ENCODE results near the gene LRRC45. TPM values are rescaled to one million over a fixed set of nuclear protein-coding genes. Genes with fewer than 3 reads are reported as not detected.

LRRC45 gene
- total RNA-seq, 1 donor from 2014 or later = 8.2 TPM

GRCh38 chr17:82031303-82031884 lies 8.3 kb downstream of the LRRC45 start, which contains the start of gene RAC3:
Gene RAC3, plus strand, starts transcription at chr17:82031678. Its CDS starts 84 bp downstream, at chr17:82031762.
- H3K9me3 Mint-ChIP-seq (ENCODE audit: low read depth) = no peaks in the 10 kb centered on the region
- TF ChIP-seq CTCF (IDR thresholded peaks at IDR 0.05) = no peak
- H3K36me3 Mint-ChIP-seq (ENCODE audit: low read depth) = no peaks in the 10 kb centered on the region
- peaks cover 11% of the 10 kb centered on the region for H3K4me1 Mint-ChIP-seq (ENCODE audit: low read depth)
- peak within 1 kb of the TSS; percentile 76 for H3K4me3 Mint-ChIP-seq (ENCODE audit: unreplicated experiment)
- H3K27me3 Mint-ChIP-seq (ENCODE audit: low read depth) = no peaks in the 10 kb centered on the region
- H3K27ac Mint-ChIP-seq (ENCODE audit: unreplicated experiment) = peak within 1 kb of the TSS; percentile 57
- no peak for DNase-seq (ENCODE audit: low spot score)

DNA sequence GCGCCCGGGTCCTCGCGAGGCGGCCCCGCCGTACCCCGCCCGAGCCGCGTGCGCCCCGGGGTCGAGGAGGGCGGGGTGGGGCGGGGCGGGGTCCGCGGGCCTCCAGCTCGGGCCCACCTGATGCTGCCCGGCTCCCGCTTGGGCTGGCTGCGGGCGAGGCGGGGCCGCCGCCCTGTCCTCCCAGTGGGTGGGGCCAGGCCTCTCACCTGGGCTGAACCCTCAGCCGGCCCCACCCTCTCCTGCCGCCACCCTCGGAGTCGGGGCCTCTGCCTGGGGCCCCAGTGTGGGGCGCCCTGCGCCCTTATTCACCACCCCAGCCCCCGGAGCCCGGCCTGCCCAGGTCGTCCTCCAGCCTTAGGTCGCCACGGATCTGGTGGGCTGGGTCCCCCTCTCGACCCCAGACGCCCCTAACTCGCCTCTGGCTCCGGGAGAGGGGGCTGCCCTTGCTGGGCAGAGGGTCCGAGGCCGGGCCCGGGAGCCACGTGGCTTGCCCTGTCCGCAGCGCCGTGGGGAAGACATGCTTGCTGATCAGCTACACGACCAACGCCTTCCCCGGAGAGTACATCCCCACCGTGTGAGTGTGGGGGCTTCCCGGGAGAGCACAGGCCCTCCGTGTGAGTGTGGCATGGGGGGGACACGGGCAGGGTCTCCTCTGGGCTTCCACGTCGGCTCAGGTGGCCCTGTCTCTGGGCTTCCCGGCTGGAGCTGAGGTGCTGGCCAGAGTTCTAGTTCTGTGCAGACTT lies 9.0 kb downstream of the LRRC45 start:
- Mint-ChIP-seq H3K36me3 (ENCODE audit: low read depth) (no peaks in the 10 kb centered on the region), H3K27me3 (ENCODE audit: low read depth) (no peaks in the 10 kb centered on the region), H3K9me3 (ENCODE audit: low read depth) (no peaks in the 10 kb centered on the region), H3K4me1 (ENCODE audit: low read depth) (peaks cover 14% of the 10 kb centered on the region), H3K27ac (ENCODE audit: unreplicated experiment) (no peak overlapping the region), H3K4me3 (ENCODE audit: unreplicated experiment) (peak overlapping the region; percentile 61)
- no peak for TF ChIP-seq CTCF (IDR thresholded peaks at IDR 0.05)
- DNase-seq (ENCODE audit: low spot score) = no peak

DNA sequence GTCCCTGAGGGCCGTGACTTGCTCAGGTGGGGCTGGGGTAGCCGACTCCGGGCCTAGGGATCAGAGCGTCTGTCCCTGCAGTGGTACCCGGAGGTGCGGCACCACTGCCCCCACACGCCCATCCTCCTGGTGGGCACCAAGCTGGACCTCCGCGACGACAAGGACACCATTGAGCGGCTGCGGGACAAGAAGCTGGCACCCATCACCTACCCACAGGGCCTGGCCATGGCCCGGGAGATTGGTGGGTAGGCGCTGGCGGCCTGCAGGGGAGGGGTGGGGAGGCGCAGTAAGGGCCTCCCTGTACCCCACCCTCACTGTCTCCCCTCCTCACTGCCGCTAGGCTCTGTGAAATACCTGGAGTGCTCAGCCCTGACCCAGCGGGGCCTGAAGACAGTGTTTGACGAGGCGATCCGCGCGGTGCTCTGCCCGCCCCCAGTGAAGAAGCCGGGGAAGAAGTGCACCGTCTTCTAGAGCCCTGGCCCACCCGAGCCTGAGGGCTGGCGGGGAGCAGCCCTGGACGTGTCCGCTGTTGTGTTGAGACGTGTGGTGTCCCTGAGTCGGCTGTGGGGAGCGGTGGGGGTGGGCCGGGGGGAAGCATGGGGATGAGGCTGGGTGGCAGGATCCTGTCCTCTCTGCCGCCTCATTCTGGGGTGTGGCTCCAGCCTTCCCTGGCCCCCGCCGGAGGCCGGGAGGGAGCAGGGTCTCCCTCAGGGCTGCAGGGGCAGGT lies 10.4 kb downstream of the LRRC45 start:
- TF ChIP-seq CTCF (IDR thresholded peaks at IDR 0.05) = no peak
- Mint-ChIP-seq H3K9me3 (ENCODE audit: low read depth) (no peaks in the 10 kb centered on the region), H3K27ac (ENCODE audit: unreplicated experiment) (no peak overlapping the region), H3K4me3 (ENCODE audit: unreplicated experiment) (peak overlapping the region; percentile 61), H3K36me3 (ENCODE audit: low read depth) (no peaks in the 10 kb centered on the region), H3K4me1 (ENCODE audit: low read depth) (peaks cover 19% of the 10 kb centered on the region), H3K27me3 (ENCODE audit: low read depth) (no peaks in the 10 kb centered on the region)
- no peak for DNase-seq (ENCODE audit: low spot score)

GRCh38 chr17:82034371-82035011 lies 11.4 kb downstream of the LRRC45 start:
- no peaks in the 10 kb centered on the region for H3K9me3 Mint-ChIP-seq (ENCODE audit: low read depth)

More at GRCh38 chr17:82034371-82035011, 11.4 kb downstream of the LRRC45 start:
- Mint-ChIP-seq H3K27me3 (ENCODE audit: low read depth) (no peaks in the 10 kb centered on the region), H3K27ac (ENCODE audit: unreplicated experiment) (no peak overlapping the region), H3K4me1 (ENCODE audit: low read depth) (peaks cover 19% of the 10 kb centered on the region), H3K36me3 (ENCODE audit: low read depth) (no peaks in the 10 kb centered on the region), H3K4me3 (ENCODE audit: unreplicated experiment) (no peak overlapping the region)
- no peak for TF ChIP-seq CTCF (IDR thresholded peaks at IDR 0.05)
- no peak for DNase-seq (ENCODE audit: low spot score)
